ENCODE results near the gene AATK.

DNA sequence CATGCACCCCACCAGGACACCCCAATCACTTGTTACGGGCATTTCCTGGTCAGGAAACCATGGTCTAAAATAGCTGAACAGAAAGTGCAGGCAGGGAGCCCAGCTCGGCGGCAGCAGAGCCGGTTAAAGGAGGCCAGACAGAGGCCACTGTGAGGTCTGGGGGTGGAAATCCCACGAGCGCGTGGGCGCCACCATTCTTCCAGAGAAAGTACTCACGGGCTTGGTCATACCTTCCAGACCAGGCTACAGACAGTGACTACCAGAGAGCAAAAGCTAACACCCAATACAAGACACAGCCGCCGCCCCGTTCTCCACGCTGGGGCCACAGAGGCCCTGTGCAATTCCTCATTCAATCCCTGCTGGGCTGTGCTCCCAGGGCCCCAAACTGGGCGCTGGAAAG lies 44.8 kb upstream of the AATK start:
- TF ChIP-seq CREB5 (CRISPR knock-in tag; IDR thresholded peaks at IDR 0.05; ENCODE audit: low read depth) (no peak), BACH2 (CRISPR knock-in tag; IDR thresholded peaks at IDR 0.05; ENCODE audit: borderline replicate concordance) (no peak), ZFP3 (CRISPR knock-in tag; IDR thresholded peaks at IDR 0.05) (no peak), RARB (CRISPR knock-in tag; IDR thresholded peaks at IDR 0.05) (no peak), CSDC2 (CRISPR knock-in tag; IDR thresholded peaks at IDR 0.05) (no peak), CSRNP3 (CRISPR knock-in tag; IDR thresholded peaks at IDR 0.05) (no peak), ZFP30 (CRISPR knock-in tag; IDR thresholded peaks at IDR 0.05) (no peak), ESRRG (CRISPR knock-in tag; IDR thresholded peaks at IDR 0.05) (no peak), ARNTL (CRISPR knock-in tag; IDR thresholded peaks at IDR 0.05; ENCODE audit: borderline replicate concordance, low read depth) (no peak), ZNF8 (CRISPR knock-in tag; IDR thresholded peaks at IDR 0.05) (no peak)
- TF ChIP-seq, protein P1, sequence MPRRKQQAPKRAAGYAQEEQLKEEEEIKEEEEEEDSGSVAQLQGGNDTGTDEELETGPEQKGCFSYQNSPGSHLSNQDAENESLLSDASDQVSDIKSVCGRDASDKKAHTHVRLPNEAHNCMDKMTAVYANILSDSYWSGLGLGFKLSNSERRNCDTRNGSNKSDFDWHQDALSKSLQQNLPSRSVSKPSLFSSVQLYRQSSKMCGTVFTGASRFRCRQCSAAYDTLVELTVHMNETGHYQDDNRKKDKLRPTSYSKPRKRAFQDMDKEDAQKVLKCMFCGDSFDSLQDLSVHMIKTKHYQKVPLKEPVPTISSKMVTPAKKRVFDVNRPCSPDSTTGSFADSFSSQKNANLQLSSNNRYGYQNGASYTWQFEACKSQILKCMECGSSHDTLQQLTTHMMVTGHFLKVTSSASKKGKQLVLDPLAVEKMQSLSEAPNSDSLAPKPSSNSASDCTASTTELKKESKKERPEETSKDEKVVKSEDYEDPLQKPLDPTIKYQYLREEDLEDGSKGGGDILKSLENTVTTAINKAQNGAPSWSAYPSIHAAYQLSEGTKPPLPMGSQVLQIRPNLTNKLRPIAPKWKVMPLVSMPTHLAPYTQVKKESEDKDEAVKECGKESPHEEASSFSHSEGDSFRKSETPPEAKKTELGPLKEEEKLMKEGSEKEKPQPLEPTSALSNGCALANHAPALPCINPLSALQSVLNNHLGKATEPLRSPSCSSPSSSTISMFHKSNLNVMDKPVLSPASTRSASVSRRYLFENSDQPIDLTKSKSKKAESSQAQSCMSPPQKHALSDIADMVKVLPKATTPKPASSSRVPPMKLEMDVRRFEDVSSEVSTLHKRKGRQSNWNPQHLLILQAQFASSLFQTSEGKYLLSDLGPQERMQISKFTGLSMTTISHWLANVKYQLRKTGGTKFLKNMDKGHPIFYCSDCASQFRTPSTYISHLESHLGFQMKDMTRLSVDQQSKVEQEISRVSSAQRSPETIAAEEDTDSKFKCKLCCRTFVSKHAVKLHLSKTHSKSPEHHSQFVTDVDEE (CRISPR knock-in tag; IDR thresholded peaks at IDR 0.05) = no peak
- TF ChIP-seq, protein P2, sequence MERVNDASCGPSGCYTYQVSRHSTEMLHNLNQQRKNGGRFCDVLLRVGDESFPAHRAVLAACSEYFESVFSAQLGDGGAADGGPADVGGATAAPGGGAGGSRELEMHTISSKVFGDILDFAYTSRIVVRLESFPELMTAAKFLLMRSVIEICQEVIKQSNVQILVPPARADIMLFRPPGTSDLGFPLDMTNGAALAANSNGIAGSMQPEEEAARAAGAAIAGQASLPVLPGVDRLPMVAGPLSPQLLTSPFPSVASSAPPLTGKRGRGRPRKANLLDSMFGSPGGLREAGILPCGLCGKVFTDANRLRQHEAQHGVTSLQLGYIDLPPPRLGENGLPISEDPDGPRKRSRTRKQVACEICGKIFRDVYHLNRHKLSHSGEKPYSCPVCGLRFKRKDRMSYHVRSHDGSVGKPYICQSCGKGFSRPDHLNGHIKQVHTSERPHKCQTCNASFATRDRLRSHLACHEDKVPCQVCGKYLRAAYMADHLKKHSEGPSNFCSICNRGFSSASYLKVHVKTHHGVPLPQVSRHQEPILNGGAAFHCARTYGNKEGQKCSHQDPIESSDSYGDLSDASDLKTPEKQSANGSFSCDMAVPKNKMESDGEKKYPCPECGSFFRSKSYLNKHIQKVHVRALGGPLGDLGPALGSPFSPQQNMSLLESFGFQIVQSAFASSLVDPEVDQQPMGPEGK (CRISPR knock-in tag; IDR thresholded peaks at IDR 0.05; ENCODE audit: borderline replicate concordance) = no peak

Data from SK-N-SH treated with all-trans-retinoic acid at 6 μM for 48 hours (cell line).